Measurements from ENCODE around the gene MTARC1.

Gene MTARC1

GRCh38 chr1:220833436-220833835, 46.7 kb downstream of the MTARC1 start:
- DNase-seq (ENCODE audit: low read depth in 2 of 2), result no peak

- no peak for DNase-seq (ENCODE audit: low read depth in 2 of 2)
Observed at GRCh38 chr1:220834155-220834870, 47.6 kb downstream of the MTARC1 start.

Data from stimulated activated CD8-positive, alpha-beta memory T cell treated with anti-CD3 and anti-CD28 coated beads, Interleukin-2, amount 100 ng/mL, for 48 hours (primary cell).